Measurements from ENCODE around the gene KCNQ1OT1. TPM values are rescaled to one million over a fixed set of nuclear protein-coding genes. Genes with fewer than 3 reads are reported as not detected.

The KCNQ1OT1 gene
- total RNA-seq, 1 donor from 2014 or later: 0.54 TPM

- DNase-seq (ENCODE audit: low read depth): no peak
- H3K36me3 ChIP-seq (ENCODE audit: control insufficient read depth, insufficient read depth, low read length): no peaks in the 10 kb centered on the region
- peaks cover 4% of the 10 kb centered on the region for H3K27me3 ChIP-seq (ENCODE audit: control insufficient read depth, insufficient read depth, low read length)
- TF ChIP-seq CTCF (IDR thresholded peaks at IDR 0.05; ENCODE audit: insufficient read depth, low read length, poor library complexity, severe bottlenecking): no peak
- H3K4me3 ChIP-seq (ENCODE audit: low read depth, low read length): no peak overlapping the region
Measured at GRCh38 chr11:2573240-2574042, 126.4 kb downstream of the KCNQ1OT1 start.

- no peak for TF ChIP-seq CTCF (IDR thresholded peaks at IDR 0.05; ENCODE audit: insufficient read depth, low read length, poor library complexity, severe bottlenecking)
- Histone ChIP-seq H3K27me3 (ENCODE audit: control insufficient read depth, insufficient read depth, low read length) (peaks cover 4% of the 10 kb centered on the region), H3K4me3 (ENCODE audit: low read depth, low read length) (no peak overlapping the region), H3K36me3 (ENCODE audit: control insufficient read depth, insufficient read depth, low read length) (no peaks in the 10 kb centered on the region)
- DNase-seq (ENCODE audit: low read depth): no peak
Measured at GRCh38 chr11:2572491-2573239, 127.1 kb downstream of the KCNQ1OT1 start.

GRCh38 chr11:2571598-2572281 lies 128.1 kb downstream of the KCNQ1OT1 start:
- no peak for DNase-seq (ENCODE audit: low read depth)
- Histone ChIP-seq H3K27me3 (ENCODE audit: control insufficient read depth, insufficient read depth, low read length) (peaks cover 4% of the 10 kb centered on the region), H3K36me3 (ENCODE audit: control insufficient read depth, insufficient read depth, low read length) (no peaks in the 10 kb centered on the region), H3K4me3 (ENCODE audit: low read depth, low read length) (no peak overlapping the region)
- TF ChIP-seq CTCF (IDR thresholded peaks at IDR 0.05; ENCODE audit: insufficient read depth, low read length, poor library complexity, severe bottlenecking): no peak

GRCh38 chr11:2570841-2571597 lies 128.8 kb downstream of the KCNQ1OT1 start:
- Histone ChIP-seq H3K27me3 (ENCODE audit: control insufficient read depth, insufficient read depth, low read length) (peaks cover 4% of the 10 kb centered on the region), H3K36me3 (ENCODE audit: control insufficient read depth, insufficient read depth, low read length) (no peaks in the 10 kb centered on the region), H3K4me3 (ENCODE audit: low read depth, low read length) (no peak overlapping the region)
- no peak for TF ChIP-seq CTCF (IDR thresholded peaks at IDR 0.05; ENCODE audit: insufficient read depth, low read length, poor library complexity, severe bottlenecking)
- no peak for DNase-seq (ENCODE audit: low read depth)

- DNase-seq (ENCODE audit: low read depth): no peak
- H3K27me3 ChIP-seq (ENCODE audit: control insufficient read depth, insufficient read depth, low read length): peaks cover 7% of the 10 kb centered on the region
- no peak overlapping the region for H3K4me3 ChIP-seq (ENCODE audit: low read depth, low read length)
- H3K36me3 ChIP-seq (ENCODE audit: control insufficient read depth, insufficient read depth, low read length): no peaks in the 10 kb centered on the region
- no peak for TF ChIP-seq CTCF (IDR thresholded peaks at IDR 0.05; ENCODE audit: insufficient read depth, low read length, poor library complexity, severe bottlenecking)
Measured at GRCh38 chr11:2570211-2570811, 129.5 kb downstream of the KCNQ1OT1 start.

All from kidney epithelial cell (primary cell).